Mesothelial cell of epicardium (in vitro differentiated cells): ENCODE results near the gene EHD2. TPM values are rescaled to one million over a fixed set of nuclear protein-coding genes. Genes with fewer than 3 reads are reported as not detected.

Experiments
- DNase-seq, 2 experiments: peaks; one replicate each; pipeline ENCODE4 v3.0.0; 2021; ENCODE audit warnings: low spot score in 2 of 2; ENCODE audit not compliant: unreplicated experiment in 2 of 2
- H3K27ac Mint-ChIP-seq: 2 replicates; pipeline ENCODE4 v1.8.0; 2021; ENCODE audit warnings: mixed read lengths
- H3K27me3 Mint-ChIP-seq: 2 replicates; pipeline ENCODE4 v1.8.0; 2021; ENCODE audit warnings: low read depth, mixed read lengths
- H3K36me3 Mint-ChIP-seq: 2 replicates; pipeline ENCODE4 v1.8.0; 2021; ENCODE audit warnings: mixed read lengths
- H3K4me1 Mint-ChIP-seq: 2 replicates; pipeline ENCODE4 v1.8.0; 2021; ENCODE audit warnings: mixed read lengths
- H3K4me3 Mint-ChIP-seq: 2 replicates; pipeline ENCODE4 v1.8.0; 2021; ENCODE audit warnings: mild to moderate bottlenecking, moderate library complexity, mixed read lengths
- H3K9me3 Mint-ChIP-seq: 2 replicates; pipeline ENCODE4 v1.8.0; 2021; ENCODE audit warnings: mixed read lengths
- CTCF ChIP-seq: fragments of 200-600 bp; sonication (generic); IDR thresholded peaks from one replicate; pipeline ENCODE4 v1.5.0; 2021; ENCODE audit warnings: antibody characterized with exemption; ENCODE audit not compliant: unreplicated experiment
- total RNA-seq: library from RNA; stranded (reverse); gene quantifications from 3 replicates; pipeline ENCODE4 v1.2.1, GENCODE V29; 2021

EHD2 gene
- total RNA-seq, 1 donor from 2014 or later, result 39.2 TPM

- H3K27me3 Mint-ChIP-seq, result no peaks in the 10 kb centered on the region
- TF ChIP-seq CTCF, result no peak
- no peaks in the 10 kb centered on the region for H3K9me3 Mint-ChIP-seq
- peaks cover 2% of the 10 kb centered on the region for H3K4me1 Mint-ChIP-seq
- no peak for DNase-seq
- H3K36me3 Mint-ChIP-seq, result peaks cover 30% of the 10 kb centered on the region
- H3K27ac Mint-ChIP-seq, result no peak overlapping the region
- no peak overlapping the region for H3K4me3 Mint-ChIP-seq
Observed at GRCh38 chr19:47752440-47753211, 39.4 kb downstream of the EHD2 start.

DNA sequence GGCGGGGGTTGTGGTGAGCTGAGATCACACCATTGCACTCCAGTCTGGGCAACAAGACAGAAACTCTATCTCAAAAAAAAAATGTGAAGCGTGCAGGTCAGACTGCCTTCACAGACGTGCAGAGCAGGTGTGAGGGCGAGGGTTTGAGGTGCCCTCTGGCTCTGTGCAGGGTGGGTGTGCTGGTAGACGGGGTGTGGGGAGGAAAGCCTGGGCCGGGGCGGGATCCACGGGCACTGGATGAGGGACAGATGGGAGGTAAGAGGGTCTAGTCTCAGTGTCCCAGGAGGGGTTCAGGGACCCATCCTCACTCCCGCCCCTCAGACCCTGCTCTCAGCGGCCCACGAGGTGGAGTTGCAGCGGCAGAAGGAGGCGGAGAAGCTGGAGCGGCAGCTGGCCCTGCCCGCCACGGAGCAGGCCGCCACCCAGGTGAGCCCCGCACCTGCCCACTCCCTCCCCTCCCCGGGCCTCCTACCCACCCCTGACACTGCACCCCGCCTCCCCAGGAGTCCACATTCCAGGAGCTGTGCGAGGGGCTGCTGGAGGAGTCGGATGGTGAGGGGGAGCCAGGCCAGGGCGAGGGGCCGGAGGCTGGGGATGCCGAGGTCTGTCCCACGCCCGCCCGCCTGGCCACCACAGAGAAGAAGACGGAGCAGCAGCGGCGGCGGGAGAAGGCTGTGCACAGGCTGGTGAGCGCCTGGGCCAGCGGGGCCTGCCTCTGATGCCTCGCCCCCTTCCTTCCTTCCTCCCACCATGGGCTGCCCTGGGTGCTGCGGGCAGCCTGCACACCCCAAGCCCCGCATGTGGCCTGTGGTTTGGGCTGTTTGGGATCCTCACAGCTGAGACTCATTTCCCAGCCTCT is 41.2 kb downstream of the EHD2 start:
- Mint-ChIP-seq H3K4me1 (no peaks in the 10 kb centered on the region), H3K36me3 (peaks cover 36% of the 10 kb centered on the region), H3K4me3 (no peak overlapping the region), H3K9me3 (peaks cover 4% of the 10 kb centered on the region), H3K27me3 (no peaks in the 10 kb centered on the region), H3K27ac (no peak overlapping the region)
- no peak for DNase-seq
- no peak for TF ChIP-seq CTCF

- TF ChIP-seq CTCF, result no peak
- Mint-ChIP-seq H3K27ac (no peak overlapping the region), H3K4me3 (no peak overlapping the region), H3K27me3 (no peaks in the 10 kb centered on the region), H3K4me1 (no peaks in the 10 kb centered on the region), H3K9me3 (peaks cover 4% of the 10 kb centered on the region), H3K36me3 (peaks cover 36% of the 10 kb centered on the region)
- DNase-seq, result no peak
Observed at GRCh38 chr19:47755065-47755761, 42.0 kb downstream of the EHD2 start.

DNA sequence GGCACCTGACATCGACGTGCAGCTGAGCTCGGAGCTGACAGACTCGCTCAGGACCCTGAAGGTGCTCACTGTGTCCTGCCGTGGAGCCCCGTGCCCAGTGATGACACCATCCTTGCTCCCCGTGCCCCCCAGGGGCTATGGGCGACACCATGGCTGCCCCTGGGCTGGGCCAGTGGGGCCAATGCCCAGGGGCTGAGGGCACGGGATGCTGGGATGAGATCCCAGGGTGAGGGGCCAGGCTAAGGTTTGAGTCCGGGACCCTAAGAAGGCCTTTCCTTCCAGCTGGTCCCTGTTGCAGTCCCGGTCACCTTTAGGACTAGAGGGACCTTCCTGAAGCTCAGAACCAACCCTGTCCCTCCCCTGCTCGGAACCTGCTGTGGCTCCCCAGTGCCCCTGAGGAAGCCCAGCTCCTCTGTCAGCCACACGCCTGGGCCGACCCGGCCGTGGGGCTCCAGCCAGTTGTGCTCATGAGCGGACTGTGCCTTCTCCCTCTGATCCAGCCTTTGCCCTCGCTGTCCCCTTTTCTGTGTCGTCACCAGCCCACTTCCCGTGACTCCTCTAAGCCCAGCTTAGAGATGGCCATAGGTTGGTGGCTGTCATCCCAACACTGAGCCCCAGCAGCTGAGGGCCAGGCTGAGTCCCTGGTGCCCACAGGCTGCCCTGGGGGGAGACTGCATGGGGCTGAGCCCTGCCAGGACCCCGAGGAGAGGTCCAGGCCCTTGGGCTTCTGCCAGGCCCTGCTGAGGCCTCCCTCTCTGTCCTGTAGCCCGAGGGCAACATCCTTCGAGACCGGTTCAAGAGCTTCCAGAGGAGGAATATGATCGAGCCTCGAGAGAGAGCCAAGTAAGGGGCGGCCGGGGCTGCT is 42.8 kb downstream of the EHD2 start:
- no peak for DNase-seq
- H3K27me3 Mint-ChIP-seq, result no peaks in the 10 kb centered on the region
- H3K27ac Mint-ChIP-seq, result no peak overlapping the region
- TF ChIP-seq CTCF, result no peak
- H3K36me3 Mint-ChIP-seq, result peaks cover 35% of the 10 kb centered on the region
- no peak overlapping the region for H3K4me3 Mint-ChIP-seq
- peaks cover 4% of the 10 kb centered on the region for H3K9me3 Mint-ChIP-seq
- H3K4me1 Mint-ChIP-seq, result no peaks in the 10 kb centered on the region

- peaks cover 35% of the 10 kb centered on the region for H3K36me3 Mint-ChIP-seq
- no peak for TF ChIP-seq CTCF
- no peak for DNase-seq
- H3K4me1 Mint-ChIP-seq, result no peaks in the 10 kb centered on the region
- H3K27ac Mint-ChIP-seq, result no peak overlapping the region
- peaks cover 4% of the 10 kb centered on the region for H3K9me3 Mint-ChIP-seq
- H3K27me3 Mint-ChIP-seq, result no peaks in the 10 kb centered on the region
- no peak overlapping the region for H3K4me3 Mint-ChIP-seq
Observed at GRCh38 chr19:47756627-47756929, 43.4 kb downstream of the EHD2 start.
